ENCODE results near the gene SMTN. TPM values are rescaled to one million over a fixed set of nuclear protein-coding genes. Genes with fewer than 3 reads are reported as not detected.
"Not testable (repeated sequence)": the region's sequence is repeated elsewhere in the genome, so short reads cannot be mapped to it uniquely, and the experiment has no call there.

Gene SMTN
- total RNA-seq: 11.4 and 12.8 TPM in 2 replicates

GRCh38 chr22:31080848-31081649, at the start of gene SMTN:
Gene SMTN (plus strand): TSS chr22:31081318. CDS start chr22:31083259, 1,941 bp downstream.
- intact Hi-C loops (cut with micrococcal nuclease): loop anchor here (1.0 to 10.0 kb wide), 7 partner anchors 81 to 1526 kb away; partner anchors contain the start of genes DRG1, DUSP18, RNF185 and SFI1

GRCh38 chr22:31036671-31037550, 44.2 kb upstream of the SMTN start:
- intact Hi-C loops (cut with micrococcal nuclease): no loop called here

DNA sequence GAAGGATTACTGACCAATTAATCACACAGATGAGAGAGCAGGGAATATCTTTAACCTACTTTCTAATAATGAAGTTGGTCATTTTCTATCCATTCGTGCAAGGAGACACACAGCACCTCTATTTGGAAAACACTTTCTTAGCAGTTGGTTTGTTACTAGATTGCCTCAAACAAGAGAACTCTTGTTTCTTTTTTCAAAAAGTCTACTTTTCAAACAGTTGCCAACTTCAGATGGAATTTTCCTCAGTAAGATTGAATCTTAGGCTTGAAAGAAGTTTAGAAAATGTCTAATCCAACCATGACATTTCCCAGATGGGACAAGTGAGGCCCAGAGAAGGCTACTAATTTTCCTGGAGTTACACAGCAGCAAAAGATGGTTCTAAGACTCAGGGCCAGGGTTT, 42.4 kb upstream of the SMTN start:
- intact Hi-C loops (cut with micrococcal nuclease): no loop called here

- intact Hi-C loops (cut with micrococcal nuclease): no loop called here
These were observed 41.7 kb upstream of the SMTN start for GRCh38 chr22:31039393-31039792.

DNA sequence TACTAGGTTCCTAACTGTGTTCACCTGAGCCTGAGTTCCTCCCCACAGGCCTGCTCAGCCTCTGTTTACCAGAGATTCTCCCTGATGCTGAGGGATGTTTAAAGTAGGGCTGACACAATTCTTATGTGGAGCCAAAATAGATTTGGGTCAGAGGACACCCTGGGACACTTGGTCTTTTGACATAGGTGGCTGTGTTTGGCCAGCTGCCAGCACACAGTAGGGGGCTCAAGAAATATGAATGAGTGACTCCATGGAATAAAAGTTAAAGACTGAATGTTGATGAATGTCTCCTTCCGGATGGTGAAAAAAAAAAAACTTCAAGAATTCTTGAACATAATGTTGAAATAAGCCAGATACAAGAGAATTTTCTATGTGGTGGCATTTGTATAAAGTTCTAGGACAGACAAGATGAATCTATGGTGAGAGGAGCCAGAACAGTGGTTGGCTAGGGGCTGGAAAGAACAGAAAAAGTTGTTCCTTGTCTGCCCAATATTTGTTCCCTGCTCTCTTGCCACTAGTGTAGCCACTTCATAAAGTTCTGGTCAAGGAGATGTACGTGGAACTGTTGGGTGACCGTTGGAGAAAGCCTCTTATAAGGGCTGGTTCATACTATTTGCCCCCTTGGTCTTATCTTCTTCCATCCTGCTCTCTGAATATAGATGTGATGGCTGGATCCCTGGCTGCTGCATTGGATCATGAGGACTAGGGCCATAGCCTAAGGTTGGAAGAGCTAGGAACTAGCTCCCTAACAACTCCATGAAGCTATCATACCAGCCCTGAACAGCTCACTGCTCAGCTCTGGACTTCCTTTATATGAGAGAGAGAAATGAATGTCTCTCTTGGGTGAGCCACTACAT, 40.3 kb upstream of the SMTN start:
- intact Hi-C loops (cut with micrococcal nuclease): no loop called here

- intact Hi-C loops (cut with micrococcal nuclease): no loop called here
These were observed 36.8 kb upstream of the SMTN start for GRCh38 chr22:31044262-31044861.

GRCh38 chr22:31045900-31046538, 35.1 kb upstream of the SMTN start:
- intact Hi-C loops (cut with micrococcal nuclease): no loop called here

GRCh38 chr22:31046539-31047226, 34.4 kb upstream of the SMTN start:
- intact Hi-C loops (cut with micrococcal nuclease): no loop called here

DNA sequence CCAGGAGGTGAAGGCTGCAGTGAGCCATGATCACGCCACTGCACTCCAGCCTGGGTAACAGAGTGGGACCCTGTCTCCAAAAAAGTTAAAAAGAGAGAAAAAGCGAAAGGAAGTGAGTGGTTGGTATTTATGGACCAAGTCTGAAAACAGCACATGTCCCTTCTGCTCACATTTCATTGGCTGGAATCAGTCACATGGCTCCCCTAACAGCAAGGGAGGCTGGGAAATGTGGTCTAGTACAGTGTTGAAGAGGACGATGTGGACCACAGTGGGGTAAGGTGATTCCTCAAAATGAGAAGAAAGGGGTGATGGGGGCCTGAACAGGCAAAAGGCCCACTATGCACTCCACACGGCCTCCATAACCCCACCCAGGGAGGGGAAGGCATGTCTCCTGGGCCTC, 32.5 kb upstream of the SMTN start:
- intact Hi-C loops (cut with micrococcal nuclease): no loop called here

DNA sequence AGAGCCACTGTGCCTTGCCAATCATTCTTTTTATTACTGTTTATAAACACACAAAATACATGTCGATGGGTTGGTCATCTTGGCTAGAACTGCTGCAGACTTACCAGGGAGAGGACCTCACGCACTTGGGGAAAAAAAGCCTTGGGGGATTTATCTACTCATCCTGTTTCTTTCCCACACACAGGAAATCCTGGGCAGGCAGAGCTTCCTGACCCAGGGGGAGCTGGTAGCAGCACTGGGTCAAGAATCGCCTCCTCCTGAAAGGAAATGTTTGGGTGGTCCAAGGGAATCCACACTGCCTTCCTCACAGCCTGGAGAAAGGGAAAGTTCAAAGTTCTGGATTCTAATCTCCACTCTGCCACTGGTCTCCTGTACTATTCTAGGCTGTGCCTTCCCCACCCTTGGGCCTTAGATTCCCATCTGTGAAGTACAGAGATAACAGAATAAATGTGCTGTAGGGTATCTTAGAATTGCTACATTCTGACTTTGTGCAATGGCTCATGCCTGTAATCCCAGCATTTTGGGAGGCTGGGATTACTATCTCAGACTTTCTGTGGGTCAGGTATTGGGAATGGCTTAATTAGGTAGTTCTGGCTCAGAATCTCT, 31.2 kb upstream of the SMTN start:
- intact Hi-C loops (cut with micrococcal nuclease): no loop called here

GRCh38 chr22:31055117-31055634, 25.9 kb upstream of the SMTN start:
- intact Hi-C loops (cut with micrococcal nuclease): no loop called here

DNA sequence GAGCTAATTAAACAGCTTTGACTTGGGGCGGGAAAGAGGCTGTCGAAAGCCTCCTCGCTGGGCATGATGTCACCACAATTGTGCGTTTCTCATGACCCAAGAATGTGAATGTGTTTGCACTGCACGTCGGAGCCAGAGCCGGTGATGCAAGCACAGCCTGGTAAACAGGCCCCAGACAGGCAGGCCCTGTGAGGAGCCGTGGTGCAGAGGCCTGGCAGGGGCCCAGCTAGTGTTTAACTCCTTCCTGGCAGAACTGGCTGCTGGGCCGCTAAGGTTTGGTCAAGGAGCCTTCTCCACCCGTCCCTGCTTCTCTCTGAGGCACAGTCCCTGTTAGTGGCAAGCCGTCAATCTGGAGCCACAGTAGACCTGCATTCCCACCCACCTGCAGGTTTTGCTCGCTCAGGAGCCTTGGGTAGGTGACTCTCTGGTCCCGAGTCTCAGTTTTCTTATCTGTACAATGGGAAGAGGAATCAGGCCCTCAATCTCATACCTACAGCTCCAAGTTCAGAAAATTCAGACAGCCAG, 25.4 kb upstream of the SMTN start:
- intact Hi-C loops (cut with micrococcal nuclease): no loop called here

GRCh38 chr22:31056986-31057599, 24.0 kb upstream of the SMTN start:
- intact Hi-C loops (cut with micrococcal nuclease): no loop called here

GRCh38 chr22:31059663-31060062, 21.5 kb upstream of the SMTN start:
- intact Hi-C loops (cut with micrococcal nuclease): not testable (repeated sequence)

- intact Hi-C loops (cut with micrococcal nuclease): no loop called here
These were observed 18.4 kb upstream of the SMTN start for GRCh38 chr22:31062566-31063230.

DNA sequence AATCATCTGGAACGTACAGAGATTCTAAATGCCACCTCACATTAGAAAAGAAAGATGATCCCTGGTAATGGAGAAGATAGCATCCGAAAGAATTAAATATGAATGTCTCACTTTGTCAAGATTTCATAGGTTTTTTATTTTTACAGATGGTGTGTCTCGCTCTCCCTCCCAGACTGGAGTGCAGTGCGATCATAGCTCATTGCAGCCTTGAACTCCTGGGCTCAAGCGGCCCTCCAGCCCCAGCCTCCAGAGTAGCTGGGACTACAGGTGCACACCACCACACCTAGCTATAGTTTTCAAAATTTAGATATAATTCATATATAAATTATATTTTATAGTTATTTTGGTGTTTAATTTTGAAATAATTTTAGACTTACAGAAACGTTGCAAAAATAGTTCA, 16.7 kb upstream of the SMTN start:
- intact Hi-C loops (cut with micrococcal nuclease): no loop called here

DNA sequence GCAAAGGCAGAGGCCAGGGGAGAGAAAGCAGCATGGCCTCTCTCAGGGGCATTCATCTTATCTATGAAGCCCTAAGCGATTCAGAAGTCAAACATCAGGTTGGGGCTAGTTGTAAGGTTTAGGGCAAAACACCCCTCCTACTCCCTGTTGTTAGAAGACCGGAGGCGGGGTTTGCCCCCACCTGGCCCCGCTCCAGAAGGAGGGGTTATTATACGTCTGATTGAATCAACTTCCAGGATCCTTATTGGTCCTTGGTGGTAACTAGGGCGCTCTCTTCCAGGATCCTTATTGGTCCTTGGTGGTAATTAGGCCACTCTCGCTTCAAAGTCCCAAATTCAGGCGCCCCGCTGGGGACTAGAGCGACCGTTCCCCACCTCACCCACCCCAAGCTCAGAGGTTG, 12.1 kb upstream of the SMTN start:
- intact Hi-C loops (cut with micrococcal nuclease): no loop called here

Measured in T-helper 1 cell treated with Interleukin-12 subunit alpha and Interleukin-12 subunit beta and Interleukin-4 antibody, amounts not matched to agents 30 ng/mL and 1 ng/mL, for 36 hours (primary cell).